WTC11 (cell line): Measurements from ENCODE around the gene ZBTB21. TPM values are rescaled to one million over a fixed set of nuclear protein-coding genes. Genes with fewer than 3 reads are reported as not detected.

Experiments used
- ATAC-seq: fragments of 200-7000 bp; cut with Tn5 transposase; 2 replicates; pipeline ENCODE4 v1.10.0; 2021; ENCODE audit warnings: mild to moderate bottlenecking, moderate library complexity
- CTCF ChIA-PET: fragments of 300-600 bp; sonication (Branson Sonifier 250); formaldehyde crosslinking; loops from one replicate; lab custom pipeline; 2021; ENCODE audit warnings: antibody characterized with exemption; lab: Charles Lee
- POLR2A ChIA-PET: fragments of 350-600 bp; sonication (Branson Sonifier 250); formaldehyde crosslinking; loops from one replicate; lab custom pipeline; 2021; ENCODE audit warnings: antibody characterized with exemption; lab: Charles Lee
- DNase-seq: peaks from one replicate; pipeline ENCODE4 v3.0.0; 2021; ENCODE audit warnings: low spot score
- H3K27ac Mint-ChIP-seq: 2 replicates; pipeline ENCODE4 v1.8.0; 2021; ENCODE audit warnings: mixed read lengths
- H3K27me3 Mint-ChIP-seq: 2 replicates; pipeline ENCODE4 v1.8.0; 2021; ENCODE audit warnings: low read depth, mild to moderate bottlenecking, moderate library complexity, mixed read lengths
- H3K36me3 Mint-ChIP-seq: 2 replicates; pipeline ENCODE4 v1.8.0; 2021; ENCODE audit warnings: mixed read lengths
- H3K4me1 Mint-ChIP-seq: 2 replicates; pipeline ENCODE4 v1.8.0; 2022; ENCODE audit warnings: mixed read lengths
- H3K4me3 Mint-ChIP-seq: 2 replicates; pipeline ENCODE4 v1.8.0; 2021; ENCODE audit warnings: mild to moderate bottlenecking, moderate library complexity, mixed read lengths
- H3K9me3 Mint-ChIP-seq: 2 replicates; pipeline ENCODE4 v1.8.0; 2021; ENCODE audit warnings: mixed read lengths
- CREB1 ChIP-seq: sonication (generic); formaldehyde crosslinking; IDR thresholded peaks from 2 replicates; pipeline ENCODE4 v1.8.0; 2023; ENCODE audit warnings: mild to moderate bottlenecking, missing genetic modification reagents
- CREM ChIP-seq: sonication (generic); formaldehyde crosslinking; IDR thresholded peaks from 2 replicates; pipeline ENCODE4 v1.8.1; 2022; ENCODE audit warnings: mild to moderate bottlenecking, missing genetic modification reagents, moderate library complexity
- FOXJ3 ChIP-seq: sonication (generic); formaldehyde crosslinking; IDR thresholded peaks from 2 replicates; pipeline ENCODE4 v1.9.0; 2021; ENCODE audit warnings: missing genetic modification reagents, mild to moderate bottlenecking, borderline replicate concordance
- FOXK1 ChIP-seq: sonication (generic); formaldehyde crosslinking; IDR thresholded peaks from 2 replicates; pipeline ENCODE4 v1.8.0; 2022; ENCODE audit warnings: mild to moderate bottlenecking, moderate library complexity, missing genetic modification reagents
- HMGA2 ChIP-seq: fragments of 250-450 bp; sonication (Bioruptor Pico); IDR thresholded peaks from 2 replicates; pipeline ENCODE4 v1.4.0; 2021; ENCODE audit warnings: mild to moderate bottlenecking, moderate library complexity
- SMAD3 ChIP-seq: sonication (generic); formaldehyde crosslinking; IDR thresholded peaks from 2 replicates; pipeline ENCODE4 v1.8.0; 2022; ENCODE audit warnings: missing genetic modification reagents, mild to moderate bottlenecking, borderline replicate concordance
- TEAD4 ChIP-seq: sonication (generic); formaldehyde crosslinking; IDR thresholded peaks from 2 replicates; pipeline ENCODE4 v1.8.0; 2022; ENCODE audit warnings: mild to moderate bottlenecking, missing genetic modification reagents
- ZNF121 ChIP-seq: sonication (generic); formaldehyde crosslinking; IDR thresholded peaks from 2 replicates; pipeline ENCODE4 v1.8.0; 2023; ENCODE audit warnings: missing genetic modification reagents
- ZNF138 ChIP-seq: sonication (generic); formaldehyde crosslinking; conservative IDR thresholded peaks from 2 replicates; pipeline ENCODE4 v1.8.1; 2022; ENCODE audit warnings: mild to moderate bottlenecking, moderate library complexity, missing genetic modification reagents
- ZNF416 ChIP-seq: fragments of 250-450 bp; sonication (Bioruptor Pico); IDR thresholded peaks from 2 replicates; pipeline ENCODE4 v1.9.0; 2021; ENCODE audit warnings: mild to moderate bottlenecking, inconsistent platforms
- total RNA-seq: library from RNA; stranded (reverse); gene quantifications from 3 replicates; pipeline ENCODE4 v1.2.3, GENCODE V29; 2021
- TF ChIP-seq, protein P1 (sequence below): sonication (generic); formaldehyde crosslinking; IDR thresholded peaks from 2 replicates; pipeline ENCODE4 v1.8.0; 2023; ENCODE audit warnings: mild to moderate bottlenecking, missing genetic modification reagents
- TF ChIP-seq, protein P2 (sequence below): sonication (generic); formaldehyde crosslinking; IDR thresholded peaks from 2 replicates; pipeline ENCODE4 v1.8.0; 2023; ENCODE audit warnings: missing genetic modification reagents, mild to moderate bottlenecking, borderline replicate concordance
- TF ChIP-seq, protein P3 (sequence below): sonication (generic); formaldehyde crosslinking; IDR thresholded peaks from 2 replicates; pipeline ENCODE4 v1.8.0; 2022; ENCODE audit warnings: missing genetic modification reagents
- TF ChIP-seq, protein P4 (sequence below): fragments of 250-450 bp; sonication (Bioruptor Pico); IDR thresholded peaks from 2 replicates; pipeline ENCODE4 v1.9.0; 2021; ENCODE audit warnings: mild to moderate bottlenecking

ZBTB21 gene
- total RNA-seq, 1 experiment from 2014 or later, result 13.8 TPM

DNA sequence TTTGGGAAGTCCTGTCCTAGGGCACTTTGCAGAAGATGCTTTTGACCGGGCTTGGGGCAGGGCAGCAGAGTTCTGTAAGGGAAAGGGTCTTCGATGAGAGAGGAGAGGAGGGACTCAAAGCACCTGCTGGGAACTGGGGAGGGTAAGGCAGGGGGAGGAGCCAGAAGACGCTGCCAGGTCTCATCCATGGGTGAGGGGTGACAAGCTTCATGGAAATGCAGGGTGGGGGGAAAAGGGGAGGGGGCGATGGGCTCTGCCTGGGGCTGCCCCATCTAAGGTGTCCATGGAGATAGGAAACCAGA, 35.5 kb downstream of the ZBTB21 start:
- Mint-ChIP-seq H3K4me3 (no peak overlapping the region), H3K27me3 (no peaks in the 10 kb centered on the region; the same call in none of the 2 replicates)
- TF ChIP-seq TEAD4 (CRISPR knock-in tag) (no peak), ZNF138 (CRISPR knock-in tag) (no peak), ZNF416 (CRISPR knock-in tag) (no peak), CREM (CRISPR knock-in tag) (no peak), ZNF121 (no peak), FOXK1 (no peak), HMGA2 (CRISPR knock-in tag) (no peak), SMAD3 (CRISPR knock-in tag) (no peak)
- TF ChIP-seq, protein P1, sequence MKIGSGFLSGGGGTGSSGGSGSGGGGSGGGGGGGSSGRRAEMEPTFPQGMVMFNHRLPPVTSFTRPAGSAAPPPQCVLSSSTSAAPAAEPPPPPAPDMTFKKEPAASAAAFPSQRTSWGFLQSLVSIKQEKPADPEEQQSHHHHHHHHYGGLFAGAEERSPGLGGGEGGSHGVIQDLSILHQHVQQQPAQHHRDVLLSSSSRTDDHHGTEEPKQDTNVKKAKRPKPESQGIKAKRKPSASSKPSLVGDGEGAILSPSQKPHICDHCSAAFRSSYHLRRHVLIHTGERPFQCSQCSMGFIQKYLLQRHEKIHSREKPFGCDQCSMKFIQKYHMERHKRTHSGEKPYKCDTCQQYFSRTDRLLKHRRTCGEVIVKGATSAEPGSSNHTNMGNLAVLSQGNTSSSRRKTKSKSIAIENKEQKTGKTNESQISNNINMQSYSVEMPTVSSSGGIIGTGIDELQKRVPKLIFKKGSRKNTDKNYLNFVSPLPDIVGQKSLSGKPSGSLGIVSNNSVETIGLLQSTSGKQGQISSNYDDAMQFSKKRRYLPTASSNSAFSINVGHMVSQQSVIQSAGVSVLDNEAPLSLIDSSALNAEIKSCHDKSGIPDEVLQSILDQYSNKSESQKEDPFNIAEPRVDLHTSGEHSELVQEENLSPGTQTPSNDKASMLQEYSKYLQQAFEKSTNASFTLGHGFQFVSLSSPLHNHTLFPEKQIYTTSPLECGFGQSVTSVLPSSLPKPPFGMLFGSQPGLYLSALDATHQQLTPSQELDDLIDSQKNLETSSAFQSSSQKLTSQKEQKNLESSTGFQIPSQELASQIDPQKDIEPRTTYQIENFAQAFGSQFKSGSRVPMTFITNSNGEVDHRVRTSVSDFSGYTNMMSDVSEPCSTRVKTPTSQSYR (CRISPR knock-in tag), result no peak
- TF ChIP-seq, protein P2, sequence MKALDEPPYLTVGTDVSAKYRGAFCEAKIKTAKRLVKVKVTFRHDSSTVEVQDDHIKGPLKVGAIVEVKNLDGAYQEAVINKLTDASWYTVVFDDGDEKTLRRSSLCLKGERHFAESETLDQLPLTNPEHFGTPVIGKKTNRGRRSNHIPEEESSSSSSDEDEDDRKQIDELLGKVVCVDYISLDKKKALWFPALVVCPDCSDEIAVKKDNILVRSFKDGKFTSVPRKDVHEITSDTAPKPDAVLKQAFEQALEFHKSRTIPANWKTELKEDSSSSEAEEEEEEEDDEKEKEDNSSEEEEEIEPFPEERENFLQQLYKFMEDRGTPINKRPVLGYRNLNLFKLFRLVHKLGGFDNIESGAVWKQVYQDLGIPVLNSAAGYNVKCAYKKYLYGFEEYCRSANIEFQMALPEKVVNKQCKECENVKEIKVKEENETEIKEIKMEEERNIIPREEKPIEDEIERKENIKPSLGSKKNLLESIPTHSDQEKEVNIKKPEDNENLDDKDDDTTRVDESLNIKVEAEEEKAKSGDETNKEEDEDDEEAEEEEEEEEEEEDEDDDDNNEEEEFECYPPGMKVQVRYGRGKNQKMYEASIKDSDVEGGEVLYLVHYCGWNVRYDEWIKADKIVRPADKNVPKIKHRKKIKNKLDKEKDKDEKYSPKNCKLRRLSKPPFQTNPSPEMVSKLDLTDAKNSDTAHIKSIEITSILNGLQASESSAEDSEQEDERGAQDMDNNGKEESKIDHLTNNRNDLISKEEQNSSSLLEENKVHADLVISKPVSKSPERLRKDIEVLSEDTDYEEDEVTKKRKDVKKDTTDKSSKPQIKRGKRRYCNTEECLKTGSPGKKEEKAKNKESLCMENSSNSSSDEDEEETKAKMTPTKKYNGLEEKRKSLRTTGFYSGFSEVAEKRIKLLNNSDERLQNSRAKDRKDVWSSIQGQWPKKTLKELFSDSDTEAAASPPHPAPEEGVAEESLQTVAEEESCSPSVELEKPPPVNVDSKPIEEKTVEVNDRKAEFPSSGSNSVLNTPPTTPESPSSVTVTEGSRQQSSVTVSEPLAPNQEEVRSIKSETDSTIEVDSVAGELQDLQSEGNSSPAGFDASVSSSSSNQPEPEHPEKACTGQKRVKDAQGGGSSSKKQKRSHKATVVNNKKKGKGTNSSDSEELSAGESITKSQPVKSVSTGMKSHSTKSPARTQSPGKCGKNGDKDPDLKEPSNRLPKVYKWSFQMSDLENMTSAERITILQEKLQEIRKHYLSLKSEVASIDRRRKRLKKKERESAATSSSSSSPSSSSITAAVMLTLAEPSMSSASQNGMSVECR (CRISPR knock-in tag), result no peak
- TF ChIP-seq, all 79 proteins: peak for 0
- ChIA-PET CTCF (interaction anchor here (3.3 kb wide), 1 partner anchor 143 kb away, joined by 33 read pairs; no protein-coding TSS in a partner anchor), POLR2A (interaction anchor here (0.6 kb wide), 1 partner anchor 213 kb away, joined by 3 read pairs; no protein-coding TSS in a partner anchor)
- no peak for ATAC-seq
- H3K36me3 Mint-ChIP-seq, result peaks cover 8% of the 10 kb centered on the region
- peaks cover 8% of the 10 kb centered on the region for H3K9me3 Mint-ChIP-seq
- DNase-seq, result no peak
- no peak overlapping the region for H3K27ac Mint-ChIP-seq
- peaks cover 20% of the 10 kb centered on the region for H3K4me1 Mint-ChIP-seq

DNA sequence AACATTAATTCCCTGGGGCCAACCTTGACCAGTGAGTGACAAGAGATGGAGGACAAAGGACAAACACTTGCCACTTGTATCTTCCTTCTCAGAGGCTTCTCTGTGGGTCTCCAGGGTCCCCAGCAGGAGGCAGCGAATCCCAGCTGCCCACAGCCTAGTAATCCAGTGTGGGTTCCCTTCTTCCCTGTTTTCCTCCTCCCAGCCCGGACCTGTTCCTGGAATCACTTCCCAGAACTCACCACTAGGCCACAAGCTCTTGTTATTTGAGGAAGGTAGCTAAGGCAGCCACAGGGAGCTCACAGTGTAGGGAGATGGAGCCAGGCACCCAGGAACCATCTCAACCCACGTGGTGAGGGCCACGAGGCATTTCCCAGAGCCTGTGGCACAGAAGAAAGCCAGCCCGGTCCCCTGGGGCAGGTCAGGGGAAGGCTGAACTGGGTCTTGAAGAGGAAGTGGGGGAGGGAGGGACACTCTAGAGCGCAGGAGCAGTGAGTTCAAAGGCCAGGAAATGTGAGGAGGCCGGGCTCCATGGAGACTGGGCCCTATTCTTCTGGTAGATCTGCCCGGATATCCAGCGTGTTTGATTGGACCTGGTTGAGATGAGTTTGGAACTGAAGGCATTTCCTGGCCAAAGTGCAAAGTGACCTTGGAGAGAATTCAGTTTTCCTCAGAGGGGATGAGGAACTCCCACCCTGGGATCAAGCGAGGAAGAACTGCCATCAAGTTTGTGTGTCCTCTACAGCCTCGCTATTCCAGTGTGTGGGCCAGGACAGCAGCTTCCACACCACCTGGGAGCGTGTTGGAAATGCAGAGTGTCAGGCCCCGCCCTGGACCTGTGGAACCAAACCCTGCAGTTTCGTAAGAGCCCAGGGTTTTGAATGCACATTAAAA, 36.1 kb downstream of the ZBTB21 start:
- peak; percentile 83 for ATAC-seq
- no peak overlapping the region; the same call in 1 of the 2 replicates for H3K27ac Mint-ChIP-seq
- no peak for DNase-seq
- TF ChIP-seq CREB1 (CRISPR knock-in tag) (no peak), FOXJ3 (CRISPR knock-in tag) (no peak)
- TF ChIP-seq, protein P3, sequence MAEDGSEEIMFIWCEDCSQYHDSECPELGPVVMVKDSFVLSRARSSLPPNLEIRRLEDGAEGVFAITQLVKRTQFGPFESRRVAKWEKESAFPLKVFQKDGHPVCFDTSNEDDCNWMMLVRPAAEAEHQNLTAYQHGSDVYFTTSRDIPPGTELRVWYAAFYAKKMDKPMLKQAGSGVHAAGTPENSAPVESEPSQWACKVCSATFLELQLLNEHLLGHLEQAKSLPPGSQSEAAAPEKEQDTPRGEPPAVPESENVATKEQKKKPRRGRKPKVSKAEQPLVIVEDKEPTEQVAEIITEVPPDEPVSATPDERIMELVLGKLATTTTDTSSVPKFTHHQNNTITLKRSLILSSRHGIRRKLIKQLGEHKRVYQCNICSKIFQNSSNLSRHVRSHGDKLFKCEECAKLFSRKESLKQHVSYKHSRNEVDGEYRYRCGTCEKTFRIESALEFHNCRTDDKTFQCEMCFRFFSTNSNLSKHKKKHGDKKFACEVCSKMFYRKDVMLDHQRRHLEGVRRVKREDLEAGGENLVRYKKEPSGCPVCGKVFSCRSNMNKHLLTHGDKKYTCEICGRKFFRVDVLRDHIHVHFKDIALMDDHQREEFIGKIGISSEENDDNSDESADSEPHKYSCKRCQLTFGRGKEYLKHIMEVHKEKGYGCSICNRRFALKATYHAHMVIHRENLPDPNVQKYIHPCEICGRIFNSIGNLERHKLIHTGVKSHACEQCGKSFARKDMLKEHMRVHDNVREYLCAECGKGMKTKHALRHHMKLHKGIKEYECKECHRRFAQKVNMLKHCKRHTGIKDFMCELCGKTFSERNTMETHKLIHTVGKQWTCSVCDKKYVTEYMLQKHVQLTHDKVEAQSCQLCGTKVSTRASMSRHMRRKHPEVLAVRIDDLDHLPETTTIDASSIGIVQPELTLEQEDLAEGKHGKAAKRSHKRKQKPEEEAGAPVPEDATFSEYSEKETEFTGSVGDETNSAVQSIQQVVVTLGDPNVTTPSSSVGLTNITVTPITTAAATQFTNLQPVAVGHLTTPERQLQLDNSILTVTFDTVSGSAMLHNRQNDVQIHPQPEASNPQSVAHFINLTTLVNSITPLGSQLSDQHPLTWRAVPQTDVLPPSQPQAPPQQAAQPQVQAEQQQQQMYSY, result peak; percentile 21; the same call in 1 of the 2 replicates
- TF ChIP-seq, protein P4, sequence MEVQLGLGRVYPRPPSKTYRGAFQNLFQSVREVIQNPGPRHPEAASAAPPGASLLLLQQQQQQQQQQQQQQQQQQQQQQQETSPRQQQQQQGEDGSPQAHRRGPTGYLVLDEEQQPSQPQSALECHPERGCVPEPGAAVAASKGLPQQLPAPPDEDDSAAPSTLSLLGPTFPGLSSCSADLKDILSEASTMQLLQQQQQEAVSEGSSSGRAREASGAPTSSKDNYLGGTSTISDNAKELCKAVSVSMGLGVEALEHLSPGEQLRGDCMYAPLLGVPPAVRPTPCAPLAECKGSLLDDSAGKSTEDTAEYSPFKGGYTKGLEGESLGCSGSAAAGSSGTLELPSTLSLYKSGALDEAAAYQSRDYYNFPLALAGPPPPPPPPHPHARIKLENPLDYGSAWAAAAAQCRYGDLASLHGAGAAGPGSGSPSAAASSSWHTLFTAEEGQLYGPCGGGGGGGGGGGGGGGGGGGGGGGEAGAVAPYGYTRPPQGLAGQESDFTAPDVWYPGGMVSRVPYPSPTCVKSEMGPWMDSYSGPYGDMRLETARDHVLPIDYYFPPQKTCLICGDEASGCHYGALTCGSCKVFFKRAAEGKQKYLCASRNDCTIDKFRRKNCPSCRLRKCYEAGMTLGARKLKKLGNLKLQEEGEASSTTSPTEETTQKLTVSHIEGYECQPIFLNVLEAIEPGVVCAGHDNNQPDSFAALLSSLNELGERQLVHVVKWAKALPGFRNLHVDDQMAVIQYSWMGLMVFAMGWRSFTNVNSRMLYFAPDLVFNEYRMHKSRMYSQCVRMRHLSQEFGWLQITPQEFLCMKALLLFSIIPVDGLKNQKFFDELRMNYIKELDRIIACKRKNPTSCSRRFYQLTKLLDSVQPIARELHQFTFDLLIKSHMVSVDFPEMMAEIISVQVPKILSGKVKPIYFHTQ (CRISPR knock-in tag), result no peak
- TF ChIP-seq, all 79 proteins: peak for 1
- H3K4me1 Mint-ChIP-seq, result peaks cover 22% of the 10 kb centered on the region
- ChIA-PET CTCF (interaction anchor here (0.5 to 3.3 kb wide), 8 partner anchors 13 to 840 kb away, joined by 3 to 33 read pairs (median 4); no protein-coding TSS in a partner anchor), POLR2A (interaction anchor here (0.6 kb wide), 1 partner anchor 212 kb away, joined by 3 read pairs; no protein-coding TSS in a partner anchor)
- H3K36me3 Mint-ChIP-seq, result peaks cover 2% of the 10 kb centered on the region
- no peaks in the 10 kb centered on the region; the same call in 1 of the 2 replicates for H3K27me3 Mint-ChIP-seq
- H3K9me3 Mint-ChIP-seq, result peaks cover 2% of the 10 kb centered on the region
- H3K4me3 Mint-ChIP-seq, result no peak overlapping the region
